ENCODE data around the gene SLC22A31. TPM values are rescaled to one million over a fixed set of nuclear protein-coding genes. Genes with fewer than 3 reads are reported as not detected.
A peak's percentile ranks its signal among the peaks of the same experiment; 100 is the strongest.
"Not testable (repeated sequence)": the region's sequence is repeated elsewhere in the genome, so short reads cannot be mapped to it uniquely, and the experiment has no call there.

SLC22A31 gene
- total and polyA plus RNA-seq, 12 donors = 0.20 to 0.36 TPM; not detected in 10

GRCh38 chr16:89187770-89188392, 12.5 kb downstream of the SLC22A31 start:
- DNase-seq = no peak
- Histone ChIP-seq H3K4me3 (no peak overlapping the region), H3K9me3 (no peaks in the 10 kb centered on the region), H3K27ac (no peak overlapping the region), H3K27me3 (peaks cover 0 to 20% (median 7%) of the 10 kb centered on the region in 7 donors), H3K36me3 (no peaks in the 10 kb centered on the region), H3K4me1 (peaks cover 0 to 12% (median 8%) of the 10 kb centered on the region in 9 donors)
- WGBS, 2 donors = 72% methylated on average over 19 of the region's 19 CpGs
- intact Hi-C loops (cut with DNase I) = no loop called here
- no peak for ATAC-seq
- TF ChIP-seq, protein P1, sequence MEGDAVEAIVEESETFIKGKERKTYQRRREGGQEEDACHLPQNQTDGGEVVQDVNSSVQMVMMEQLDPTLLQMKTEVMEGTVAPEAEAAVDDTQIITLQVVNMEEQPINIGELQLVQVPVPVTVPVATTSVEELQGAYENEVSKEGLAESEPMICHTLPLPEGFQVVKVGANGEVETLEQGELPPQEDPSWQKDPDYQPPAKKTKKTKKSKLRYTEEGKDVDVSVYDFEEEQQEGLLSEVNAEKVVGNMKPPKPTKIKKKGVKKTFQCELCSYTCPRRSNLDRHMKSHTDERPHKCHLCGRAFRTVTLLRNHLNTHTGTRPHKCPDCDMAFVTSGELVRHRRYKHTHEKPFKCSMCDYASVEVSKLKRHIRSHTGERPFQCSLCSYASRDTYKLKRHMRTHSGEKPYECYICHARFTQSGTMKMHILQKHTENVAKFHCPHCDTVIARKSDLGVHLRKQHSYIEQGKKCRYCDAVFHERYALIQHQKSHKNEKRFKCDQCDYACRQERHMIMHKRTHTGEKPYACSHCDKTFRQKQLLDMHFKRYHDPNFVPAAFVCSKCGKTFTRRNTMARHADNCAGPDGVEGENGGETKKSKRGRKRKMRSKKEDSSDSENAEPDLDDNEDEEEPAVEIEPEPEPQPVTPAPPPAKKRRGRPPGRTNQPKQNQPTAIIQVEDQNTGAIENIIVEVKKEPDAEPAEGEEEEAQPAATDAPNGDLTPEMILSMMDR (IDR thresholded peaks at IDR 0.05) = no peak

DNA sequence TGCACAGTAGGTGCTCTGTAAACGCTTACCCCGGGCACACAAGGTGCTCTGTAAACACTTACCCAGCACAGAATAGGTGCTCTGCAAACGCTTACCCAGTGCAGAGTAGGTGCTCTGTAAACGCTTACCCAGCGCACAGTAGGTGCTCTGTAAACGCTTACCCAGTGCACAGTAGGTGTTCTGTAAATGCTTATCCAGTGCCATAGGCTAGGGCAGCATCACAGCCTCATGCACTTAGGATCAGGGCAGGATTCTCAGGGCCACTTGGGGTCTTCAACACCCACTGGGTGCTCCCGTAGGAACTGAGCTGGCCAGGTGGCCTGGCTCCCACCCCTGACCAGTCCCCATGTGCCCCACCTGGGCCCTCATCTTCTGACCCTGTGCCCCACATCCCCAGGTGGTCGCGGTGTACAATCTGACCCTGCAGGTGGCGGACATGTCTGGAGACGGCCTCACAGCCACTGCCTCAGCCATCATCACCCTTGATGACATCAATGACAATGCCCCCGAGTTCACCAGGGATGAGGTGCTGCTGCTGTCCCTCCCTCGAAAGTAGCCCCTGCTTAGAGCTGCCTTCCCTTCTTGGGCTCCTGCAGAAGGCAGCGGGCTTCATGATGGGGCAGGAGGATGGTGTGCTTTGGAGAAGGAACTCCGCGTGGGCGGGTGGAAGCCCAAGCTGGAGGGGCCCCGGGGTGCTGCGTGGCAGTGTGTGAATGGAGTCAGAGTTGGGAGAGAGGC, 13.1 kb downstream of the SLC22A31 start:
- intact Hi-C loops (cut with DNase I) = no loop called here
- H3K4me1 ChIP-seq = peaks cover 0 to 11% (median 7%) of the 10 kb centered on the region in 9 donors
- no peaks in the 10 kb centered on the region for H3K36me3 ChIP-seq
- TF ChIP-seq, protein P1 (IDR thresholded peaks at IDR 0.05) = no peak
- H3K9me3 ChIP-seq = no peaks in the 10 kb centered on the region
- peaks cover 0 to 22% (median 9%) of the 10 kb centered on the region in 7 donors for H3K27me3 ChIP-seq
- no peak overlapping the region for H3K4me3 ChIP-seq
- 65 to 68% methylated on average over 19 of the region's 19 CpGs for WGBS, 2 donors
- DNase-seq = peak in 1 of 2 donors; percentile 10
- H3K27ac ChIP-seq = no peak overlapping the region
- no peak for ATAC-seq

DNA sequence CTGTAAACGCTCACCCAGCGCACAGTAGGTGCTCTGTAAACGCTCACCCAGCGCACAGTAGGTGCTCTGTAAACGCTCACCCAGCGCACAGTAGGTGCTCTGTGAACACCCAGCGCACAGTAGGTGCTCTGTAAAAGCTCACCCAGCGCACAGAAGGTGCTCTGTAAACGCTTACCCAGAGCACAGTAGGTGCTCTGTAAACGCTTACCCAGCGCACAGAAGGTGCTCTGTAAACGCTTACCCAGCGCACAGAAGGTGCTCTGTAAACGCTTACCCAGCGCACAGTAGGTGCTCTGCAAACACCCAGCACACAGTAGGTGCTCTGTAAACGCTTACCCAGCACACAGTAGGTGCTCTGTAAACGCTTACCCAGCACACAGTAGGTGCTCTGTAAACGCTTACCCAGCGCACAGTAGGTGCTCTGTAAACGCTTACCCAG, 13.7 kb downstream of the SLC22A31 start:
- peaks cover 0 to 18% (median 10%) of the 10 kb centered on the region in 7 donors for H3K27me3 ChIP-seq
- H3K4me3 ChIP-seq; ATAC-seq; H3K4me1 ChIP-seq; intact Hi-C loops (cut with DNase I); H3K9me3 ChIP-seq; H3K36me3 ChIP-seq; H3K27ac ChIP-seq: not testable (repeated sequence)
- DNase-seq = peak in 1 of 2 donors; percentile 0
- 90 to 96% methylated on average over 20 of the region's 20 CpGs for WGBS, 2 donors

DNA sequence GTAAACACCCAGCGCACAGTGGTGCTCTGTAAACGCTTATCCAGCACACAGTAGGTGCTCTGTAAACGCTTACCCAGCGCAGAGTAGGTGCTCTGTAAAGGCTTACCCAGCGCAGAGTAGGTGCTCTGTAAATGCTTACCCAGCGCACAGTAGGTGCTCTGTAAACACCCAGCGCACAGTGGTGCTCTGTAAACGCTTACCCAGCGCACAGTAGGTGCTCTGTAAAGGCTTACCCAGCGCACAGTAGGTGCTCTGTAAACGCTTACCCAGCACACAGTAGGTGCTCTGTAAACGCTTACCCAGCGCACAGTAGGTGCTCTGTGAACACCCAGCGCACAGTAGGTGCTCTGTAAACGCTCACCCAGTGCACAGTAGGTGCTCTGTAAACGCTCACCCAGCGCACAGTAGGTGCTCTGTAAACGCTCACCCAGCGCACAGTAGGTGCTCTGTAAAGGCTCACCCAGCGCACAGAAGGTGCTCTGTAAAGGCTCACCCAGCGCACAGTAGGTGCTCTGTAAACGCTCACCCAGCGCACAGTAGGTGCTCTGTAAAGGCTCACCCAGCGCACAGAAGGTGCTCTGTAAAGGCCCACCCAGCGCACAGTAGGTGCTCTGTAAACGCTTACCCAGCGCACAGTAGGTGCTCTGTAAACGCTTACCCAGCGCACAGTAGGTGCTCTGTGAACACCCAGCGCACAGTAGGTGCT, 14.3 kb downstream of the SLC22A31 start:
- 93 to 96% methylated on average over 30 of the region's 30 CpGs for WGBS, 2 donors
- H3K9me3 ChIP-seq; ATAC-seq; DNase-seq; H3K4me1 ChIP-seq; H3K36me3 ChIP-seq; H3K27ac ChIP-seq; intact Hi-C loops (cut with DNase I); H3K4me3 ChIP-seq: not testable (repeated sequence)
- peaks cover 0 to 20% (median 15%) of the 10 kb centered on the region in 7 donors for H3K27me3 ChIP-seq
